Measurements from ENCODE around the gene PTMA. TPM values are rescaled to one million over a fixed set of nuclear protein-coding genes. Genes with fewer than 3 reads are reported as not detected.

PTMA gene
- total RNA-seq, 4 donors from 2014 or later = 683 to 866 (median 805) TPM

DNA sequence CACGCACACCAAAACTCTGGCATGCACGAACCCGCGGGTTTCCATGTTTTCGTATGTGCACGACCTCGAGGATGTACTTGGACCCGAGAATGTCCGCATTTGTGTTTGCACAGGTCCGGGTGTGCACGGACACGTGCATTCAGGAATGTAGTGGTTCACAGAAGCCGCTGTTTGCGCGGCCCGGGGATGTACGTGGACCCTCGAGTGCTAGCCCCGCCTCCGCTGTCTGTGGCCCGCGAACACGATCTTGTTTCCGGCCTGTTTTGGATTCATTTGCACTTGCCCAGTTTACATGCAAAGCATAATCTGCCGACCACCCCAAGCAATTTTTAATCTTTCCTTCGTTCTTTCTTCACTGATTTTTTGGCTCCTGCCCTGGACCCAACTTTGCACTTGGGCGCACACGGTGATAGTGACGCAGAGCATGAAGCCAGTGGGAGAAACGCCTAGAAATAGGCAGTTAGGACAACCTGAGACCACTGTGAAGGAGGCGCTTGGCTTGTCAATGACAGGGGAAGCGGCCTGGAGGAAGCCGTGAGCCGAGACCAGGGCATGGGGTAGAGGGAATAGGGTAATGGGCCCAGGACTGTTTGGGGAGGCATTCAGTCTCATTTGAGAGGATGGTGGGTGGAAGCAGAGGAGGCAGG, 45.4 kb upstream of the PTMA start:
- ATAC-seq = no peak
- TF ChIP-seq POLR2AphosphoS5 (IDR thresholded peaks at IDR 0.05) = no peak
- TF ChIP-seq, protein P1, sequence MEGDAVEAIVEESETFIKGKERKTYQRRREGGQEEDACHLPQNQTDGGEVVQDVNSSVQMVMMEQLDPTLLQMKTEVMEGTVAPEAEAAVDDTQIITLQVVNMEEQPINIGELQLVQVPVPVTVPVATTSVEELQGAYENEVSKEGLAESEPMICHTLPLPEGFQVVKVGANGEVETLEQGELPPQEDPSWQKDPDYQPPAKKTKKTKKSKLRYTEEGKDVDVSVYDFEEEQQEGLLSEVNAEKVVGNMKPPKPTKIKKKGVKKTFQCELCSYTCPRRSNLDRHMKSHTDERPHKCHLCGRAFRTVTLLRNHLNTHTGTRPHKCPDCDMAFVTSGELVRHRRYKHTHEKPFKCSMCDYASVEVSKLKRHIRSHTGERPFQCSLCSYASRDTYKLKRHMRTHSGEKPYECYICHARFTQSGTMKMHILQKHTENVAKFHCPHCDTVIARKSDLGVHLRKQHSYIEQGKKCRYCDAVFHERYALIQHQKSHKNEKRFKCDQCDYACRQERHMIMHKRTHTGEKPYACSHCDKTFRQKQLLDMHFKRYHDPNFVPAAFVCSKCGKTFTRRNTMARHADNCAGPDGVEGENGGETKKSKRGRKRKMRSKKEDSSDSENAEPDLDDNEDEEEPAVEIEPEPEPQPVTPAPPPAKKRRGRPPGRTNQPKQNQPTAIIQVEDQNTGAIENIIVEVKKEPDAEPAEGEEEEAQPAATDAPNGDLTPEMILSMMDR (IDR thresholded peaks at IDR 0.05) = no peak
- no peak for TF ChIP-seq POLR2A (IDR thresholded peaks at IDR 0.05)
- no peak for TF ChIP-seq EP300 (IDR thresholded peaks at IDR 0.05)

GRCh38 chr2:231663458-231664212, 44.7 kb upstream of the PTMA start:
- no peaks in the 10 kb centered on the region for H3K36me3 ChIP-seq
- no peak for TF ChIP-seq POLR2A (IDR thresholded peaks at IDR 0.05)
- TF ChIP-seq EP300 (IDR thresholded peaks at IDR 0.05) = no peak
- no peak for TF ChIP-seq POLR2AphosphoS5 (IDR thresholded peaks at IDR 0.05)
- TF ChIP-seq, protein P1 (IDR thresholded peaks at IDR 0.05) = no peak
- H3K4me3 ChIP-seq = no peak overlapping the region
- H3K4me1 ChIP-seq = peaks cover 0 to 54% (median 23%) of the 10 kb centered on the region in 3 donors
- H3K9me3 ChIP-seq = no peaks in the 10 kb centered on the region
- H3K27me3 ChIP-seq = no peaks in the 10 kb centered on the region
- peak overlapping the region in 3 of 4 donors; percentile 95 to 99 (median 99) for H3K27ac ChIP-seq
- no peak for ATAC-seq
- 98% methylated on average over 8 of the region's 27 CpGs; no CpG with 5 or more reads in 1 of the 2 donors for WGBS, 2 donors (ENCODE audit: low coverage in 1 of 2)

More for the DNA sequence above, 45.4 kb upstream of the PTMA start:
- no peaks in the 10 kb centered on the region for H3K27me3 ChIP-seq
- H3K4me1 ChIP-seq = peaks cover 0 to 47% (median 23%) of the 10 kb centered on the region in 3 donors
- 93 to 99% methylated on average over 13 to 19 of the region's 34 CpGs for WGBS, 2 donors (ENCODE audit: low coverage in 1 of 2)
- no peaks in the 10 kb centered on the region for H3K36me3 ChIP-seq
- peak overlapping the region in 1 of 2 donors; percentile 56 for H3K4me3 ChIP-seq
- no peaks in the 10 kb centered on the region for H3K9me3 ChIP-seq
- H3K27ac ChIP-seq = peak overlapping the region; percentile 6 to 99 (median 97)

- Histone ChIP-seq H3K27ac (peak overlapping the region; percentile 87 to 99 (median 98)), H3K9me3 (no peaks in the 10 kb centered on the region), H3K27me3 (no peaks in the 10 kb centered on the region), H3K36me3 (no peaks in the 10 kb centered on the region), H3K4me3 (no peak overlapping the region), H3K4me1 (peaks cover 0 to 54% (median 23%) of the 10 kb centered on the region in 3 donors)
- no peak for ATAC-seq
- 83 to 89% methylated on average over 5 to 7 of the region's 8 CpGs for WGBS, 2 donors (ENCODE audit: low coverage in 1 of 2)
- TF ChIP-seq, protein P1 (IDR thresholded peaks at IDR 0.05) = no peak
- TF ChIP-seq POLR2AphosphoS5 (IDR thresholded peaks at IDR 0.05) (no peak), EP300 (IDR thresholded peaks at IDR 0.05) (no peak), POLR2A (IDR thresholded peaks at IDR 0.05) (no peak)
These were observed 43.6 kb upstream of the PTMA start for GRCh38 chr2:231664727-231665126.

DNA sequence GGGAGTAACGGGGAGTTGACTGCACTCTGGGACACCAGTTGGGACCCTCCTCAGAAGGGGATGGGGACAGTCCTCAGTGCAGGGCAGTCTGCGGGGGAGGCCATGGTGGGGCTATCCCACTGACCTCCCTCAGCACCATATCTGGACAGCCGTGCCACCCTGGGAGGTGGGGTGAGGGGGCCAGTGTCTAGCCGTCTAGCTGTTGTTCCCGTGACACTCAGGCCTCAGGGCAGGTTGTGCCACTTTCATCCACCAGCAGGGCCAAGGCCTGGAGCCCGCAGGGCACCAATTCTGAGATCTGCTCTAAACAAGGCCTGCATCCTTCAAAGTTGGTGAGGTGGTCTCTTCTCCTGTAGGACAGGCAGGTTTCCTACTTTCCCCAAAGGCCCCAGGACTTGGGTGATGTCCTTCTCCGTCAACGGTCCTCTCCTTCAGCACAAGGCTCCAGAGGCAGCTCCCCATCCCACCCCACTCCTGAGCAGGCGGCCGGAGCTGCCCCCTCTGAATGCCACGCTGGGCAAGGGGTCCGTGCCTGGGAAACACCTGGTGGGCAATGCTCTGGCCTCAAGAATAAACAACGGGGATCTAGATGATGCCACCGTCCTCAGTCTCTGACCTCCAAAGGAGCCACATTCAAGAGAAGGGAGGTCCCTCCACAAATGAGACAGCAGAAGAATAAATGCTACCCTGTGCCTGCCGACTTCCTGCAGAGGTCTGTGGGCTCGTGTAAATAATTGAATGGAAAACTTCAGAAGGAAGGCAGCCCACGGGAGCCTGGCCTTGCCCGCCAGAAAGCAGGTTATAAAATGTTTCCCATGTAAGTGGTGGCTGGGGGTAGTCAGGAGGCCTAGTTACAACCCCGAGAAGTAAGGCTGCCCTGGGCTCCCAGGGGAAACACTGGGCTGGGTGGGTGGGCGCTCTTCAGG, 42.8 kb upstream of the PTMA start:
- H3K4me1 ChIP-seq = peaks cover 0 to 58% (median 23%) of the 10 kb centered on the region in 3 donors
- H3K4me3 ChIP-seq = peak overlapping the region; percentile 40 to 63
- ATAC-seq = no peak
- TF ChIP-seq, protein P1 (IDR thresholded peaks at IDR 0.05) = no peak
- no peak for TF ChIP-seq POLR2AphosphoS5 (IDR thresholded peaks at IDR 0.05)
- no peak for TF ChIP-seq EP300 (IDR thresholded peaks at IDR 0.05)
- TF ChIP-seq POLR2A (IDR thresholded peaks at IDR 0.05) = no peak
- 27% methylated on average over 3 of the region's 20 CpGs; no CpG with 5 or more reads in 1 of the 2 donors for WGBS, 2 donors (ENCODE audit: low coverage in 1 of 2)
- H3K9me3 ChIP-seq = no peaks in the 10 kb centered on the region
- H3K27me3 ChIP-seq = no peaks in the 10 kb centered on the region
- peak overlapping the region; percentile 87 to 99 (median 98) for H3K27ac ChIP-seq
- H3K36me3 ChIP-seq = no peaks in the 10 kb centered on the region
